ENCODE data around the gene TULP1.

The TULP1 gene

DNA sequence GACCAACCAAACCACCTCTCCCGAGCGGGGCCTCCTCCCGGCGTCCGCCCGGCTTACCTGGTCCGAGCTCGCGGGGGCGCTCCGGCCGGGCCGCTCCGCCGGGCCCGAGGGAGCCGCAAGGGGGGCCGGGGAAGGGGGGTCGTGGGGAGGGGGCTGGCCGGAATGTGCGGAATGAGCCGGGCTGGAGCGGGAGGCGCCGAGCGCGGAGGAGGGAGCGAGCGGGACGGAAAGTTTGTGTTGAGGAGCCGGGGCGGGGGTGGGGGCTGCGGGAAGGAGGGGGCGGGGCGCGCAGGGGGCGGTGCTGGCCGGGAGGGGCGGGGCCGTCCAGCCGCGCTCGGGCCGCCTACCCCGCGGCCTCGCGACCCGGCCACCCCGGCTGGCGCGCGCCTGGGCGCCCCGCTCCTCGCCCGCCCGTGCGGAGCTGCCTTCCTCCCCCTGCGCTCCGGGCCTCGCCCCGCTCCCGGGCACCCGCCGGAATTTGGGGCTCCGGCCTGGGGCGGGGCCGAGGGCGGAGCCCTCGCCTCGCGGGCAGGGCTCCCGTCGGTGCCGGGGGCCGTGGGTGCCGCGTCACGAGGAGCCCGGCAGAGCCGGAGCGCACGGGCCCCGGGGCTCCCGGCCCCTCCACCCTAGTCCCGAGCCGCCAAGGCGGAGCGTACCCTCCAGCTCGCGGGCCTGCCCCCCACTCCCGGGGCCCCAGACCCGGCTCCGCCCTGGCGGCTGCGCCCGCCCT is 15.7 kb downstream of the TULP1 start, which contains the start of gene TEAD3:
TEAD3 (minus strand) TSS at position 239 of the 730 bp plus-strand sequence.
- DNase-seq (ENCODE audit: low read depth), result peak; percentile 41

DNA sequence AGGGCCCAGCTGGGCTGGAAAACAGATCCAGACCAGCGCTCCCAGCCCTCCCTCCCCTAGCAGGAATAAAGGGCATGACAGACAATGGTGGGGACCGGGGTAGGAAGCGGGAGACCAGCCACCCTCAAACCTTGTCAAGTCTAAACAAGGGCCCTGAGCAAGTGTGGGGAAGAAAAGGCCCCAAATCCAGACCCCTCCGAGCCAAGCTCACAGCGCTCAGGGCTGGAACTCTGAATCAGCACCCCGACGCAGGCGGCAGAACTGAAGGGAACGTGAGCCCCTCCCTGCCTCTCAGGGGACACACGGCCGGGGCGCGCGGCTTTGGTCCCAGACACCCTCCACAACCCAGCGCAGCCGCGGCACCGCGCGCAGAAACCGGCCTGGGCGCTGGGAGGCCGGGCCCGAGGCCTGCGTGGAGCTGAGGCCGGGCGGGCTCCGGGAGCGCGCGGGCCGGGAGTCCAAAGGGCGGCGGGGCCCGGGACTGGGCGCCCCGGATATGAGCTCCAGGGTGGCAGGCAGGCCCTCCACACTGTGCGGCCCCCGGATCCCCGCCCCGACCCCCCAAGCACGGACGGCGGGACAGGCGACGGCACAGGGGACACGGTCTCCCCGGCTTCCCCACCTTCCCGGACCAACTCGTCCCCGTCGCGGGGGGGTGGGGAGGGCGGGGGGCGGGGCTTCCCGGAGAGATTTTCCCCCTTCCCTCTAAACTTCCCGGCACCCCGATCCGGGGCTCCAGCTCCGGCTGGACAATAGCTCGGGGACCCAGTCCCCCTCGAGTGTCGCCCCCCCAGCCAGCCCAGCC is 16.5 kb downstream of the TULP1 start:
- DNase-seq (ENCODE audit: low read depth), result no peak

DNA sequence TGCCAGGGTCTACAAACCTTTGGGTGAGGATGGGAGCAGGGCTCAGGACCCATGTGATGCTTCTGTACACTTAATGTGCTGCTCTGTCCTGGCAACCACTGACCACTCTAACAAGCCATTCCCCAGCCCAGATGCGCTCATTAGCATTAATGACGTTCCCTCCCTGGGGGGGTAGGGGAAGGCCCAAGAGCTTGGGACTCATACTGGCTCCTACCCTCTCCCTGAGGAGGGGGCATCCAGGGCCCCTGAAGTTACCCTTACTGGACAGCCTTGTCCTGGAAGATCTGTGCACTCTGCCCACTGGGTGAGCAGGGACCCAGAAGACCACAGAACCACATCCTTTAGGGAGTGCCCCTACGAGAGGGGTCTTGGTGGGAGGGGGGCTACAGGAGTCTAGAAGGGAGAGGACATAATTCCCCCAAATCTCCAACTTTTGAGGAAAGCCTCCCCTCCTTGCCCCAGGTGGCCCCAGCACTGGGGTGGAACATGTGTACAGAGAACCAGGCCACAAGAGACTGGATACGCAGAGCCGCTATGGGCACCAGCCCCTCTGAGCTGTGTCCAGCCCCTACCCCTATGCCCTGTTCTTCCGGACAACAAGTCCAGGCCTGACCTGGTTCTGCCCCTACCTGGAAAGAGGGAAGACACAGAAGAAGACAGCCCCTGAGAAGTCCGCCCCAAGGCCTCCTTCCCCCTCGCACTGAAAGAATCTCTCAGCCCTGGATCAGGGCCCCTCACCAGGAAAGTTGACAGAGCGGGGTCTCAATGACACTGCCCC is 17.2 kb downstream of the TULP1 start:
- DNase-seq (ENCODE audit: low read depth), result no peak

DNA sequence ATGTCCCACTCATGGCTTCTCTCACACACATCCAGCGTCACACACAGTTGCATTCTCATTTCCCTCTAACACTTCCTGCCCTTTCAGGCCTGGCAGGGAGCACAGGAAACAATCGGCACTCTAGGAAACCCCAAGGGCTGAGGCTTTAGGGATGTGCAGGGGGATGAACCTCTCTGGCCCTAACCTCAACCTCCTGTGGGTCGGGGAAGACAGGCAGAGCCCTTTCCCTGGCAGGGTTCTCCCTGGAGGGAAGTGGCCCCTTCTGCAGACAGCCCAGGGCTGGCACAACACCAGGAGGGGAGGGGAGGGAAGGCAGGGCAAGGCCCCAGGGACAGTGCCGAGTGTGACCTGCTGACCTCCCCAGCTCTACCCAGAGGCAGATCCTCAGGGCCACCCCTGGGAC is 18.5 kb downstream of the TULP1 start:
- no peak for DNase-seq (ENCODE audit: low read depth)

DNA sequence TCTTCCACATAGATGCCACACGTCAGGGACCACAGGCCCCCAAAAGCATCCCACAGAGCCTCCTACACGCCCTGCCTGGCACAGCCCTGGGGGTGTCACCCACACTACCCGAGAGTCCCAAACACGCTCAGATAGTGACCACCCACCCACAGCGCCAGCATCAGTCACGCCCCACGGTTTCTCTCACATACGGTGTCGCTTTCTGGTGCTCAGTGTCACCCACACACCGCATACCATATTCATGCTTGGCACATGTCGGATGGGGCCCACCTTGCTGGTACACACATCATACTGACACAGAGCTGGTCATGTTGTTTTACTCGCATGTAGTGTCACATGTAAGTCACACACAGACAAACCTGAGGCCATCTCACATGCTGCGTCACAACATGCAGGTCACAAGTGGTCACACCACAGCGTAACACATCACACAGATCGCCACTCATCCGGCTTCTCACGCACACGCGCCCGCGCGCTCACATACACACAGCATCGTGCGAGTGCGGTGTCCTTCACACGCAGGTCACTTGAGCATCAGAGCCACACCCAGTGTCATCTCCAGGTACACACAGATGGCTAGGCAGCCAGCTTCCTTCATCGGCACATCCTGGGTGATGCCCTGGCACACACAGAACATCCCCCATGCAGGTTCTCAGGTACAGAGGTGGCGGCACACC is 19.3 kb downstream of the TULP1 start:
- DNase-seq (ENCODE audit: low read depth), result no peak

DNA sequence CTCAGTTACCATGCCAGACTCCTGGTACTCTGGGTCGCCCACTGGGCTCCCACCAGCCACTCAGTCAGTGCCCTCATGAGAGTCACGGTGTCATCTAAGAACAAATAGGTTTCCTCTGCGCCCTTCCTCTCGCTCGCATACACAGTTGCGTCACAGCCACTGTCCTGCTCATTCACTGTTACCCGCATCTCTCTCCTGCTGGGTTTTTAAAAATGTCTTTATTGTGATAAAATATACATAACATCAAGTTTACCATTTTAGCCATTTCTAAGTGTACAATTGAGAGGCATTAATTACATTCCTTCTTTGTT is 19.8 kb downstream of the TULP1 start:
- no peak for DNase-seq (ENCODE audit: low read depth)

DNA sequence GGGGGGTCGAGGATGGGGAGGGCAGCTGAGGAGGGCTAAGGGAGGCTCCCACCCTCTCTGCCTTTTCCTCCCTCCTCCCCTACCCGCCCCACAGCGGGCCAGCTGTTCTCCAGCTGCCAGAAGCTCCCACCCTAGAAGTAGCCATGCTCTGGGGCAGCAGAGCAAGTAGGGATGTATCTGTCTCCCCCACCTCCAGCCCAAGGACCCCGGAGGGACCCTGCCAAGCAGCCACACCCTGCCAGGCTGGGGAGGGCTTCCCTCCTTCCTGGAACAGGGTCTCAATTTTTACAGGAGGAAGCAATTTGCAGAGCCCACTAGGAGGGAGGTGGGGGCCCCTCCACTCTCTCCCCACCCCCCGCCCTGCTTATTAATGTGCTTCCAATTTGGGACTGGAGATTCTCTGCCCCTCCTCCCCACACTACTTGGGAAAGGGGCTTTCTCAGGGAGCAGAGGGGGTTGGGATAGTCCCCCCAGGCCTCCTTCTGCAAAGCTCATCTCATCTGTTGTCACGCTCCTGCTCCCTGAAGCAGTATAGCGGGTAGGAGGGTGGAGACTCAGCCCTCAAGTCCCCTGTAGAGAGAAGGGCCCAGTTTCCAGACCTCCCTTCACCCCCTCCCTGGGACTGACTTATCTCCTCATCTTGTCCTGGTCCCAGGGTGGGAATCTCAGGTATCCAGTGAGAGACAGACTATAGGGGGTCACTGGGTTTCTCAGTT is 20.3 kb downstream of the TULP1 start:
- no peak for DNase-seq (ENCODE audit: low read depth)

DNA sequence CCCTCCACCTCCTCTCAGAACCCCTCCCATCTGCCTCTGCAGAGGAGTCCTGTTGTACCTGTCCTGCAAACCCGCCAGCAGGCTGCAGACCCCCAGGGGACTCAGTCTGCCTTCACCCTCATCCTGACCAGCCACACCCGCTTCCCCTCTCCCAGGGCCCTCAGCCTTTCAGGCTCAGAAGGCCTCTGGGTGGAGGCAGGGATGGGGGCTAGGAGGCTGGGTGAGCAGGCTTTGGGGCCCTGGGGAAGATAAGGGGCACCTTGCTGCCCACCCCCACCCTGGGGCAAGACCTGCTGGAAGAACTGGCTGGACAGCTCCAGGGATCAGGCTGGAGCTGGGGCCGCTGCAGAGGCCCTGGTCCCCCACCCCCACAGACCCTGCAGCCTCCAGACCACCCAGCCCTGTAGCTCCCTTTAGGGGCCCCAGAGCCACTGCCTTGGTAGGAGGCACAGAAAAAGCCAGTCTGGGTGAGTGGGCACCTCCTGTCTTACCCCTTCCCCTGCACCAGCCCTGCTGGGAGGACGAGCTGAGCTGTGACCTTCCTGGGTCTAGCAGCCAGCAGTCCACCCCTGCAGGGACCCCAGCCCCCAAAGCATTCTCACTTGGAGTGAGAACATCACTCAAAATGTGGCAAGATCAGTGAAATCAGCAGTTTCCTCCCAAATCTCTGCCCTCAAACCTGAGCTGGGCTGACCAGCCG is 21.0 kb downstream of the TULP1 start:
- no peak for DNase-seq (ENCODE audit: low read depth)

DNA sequence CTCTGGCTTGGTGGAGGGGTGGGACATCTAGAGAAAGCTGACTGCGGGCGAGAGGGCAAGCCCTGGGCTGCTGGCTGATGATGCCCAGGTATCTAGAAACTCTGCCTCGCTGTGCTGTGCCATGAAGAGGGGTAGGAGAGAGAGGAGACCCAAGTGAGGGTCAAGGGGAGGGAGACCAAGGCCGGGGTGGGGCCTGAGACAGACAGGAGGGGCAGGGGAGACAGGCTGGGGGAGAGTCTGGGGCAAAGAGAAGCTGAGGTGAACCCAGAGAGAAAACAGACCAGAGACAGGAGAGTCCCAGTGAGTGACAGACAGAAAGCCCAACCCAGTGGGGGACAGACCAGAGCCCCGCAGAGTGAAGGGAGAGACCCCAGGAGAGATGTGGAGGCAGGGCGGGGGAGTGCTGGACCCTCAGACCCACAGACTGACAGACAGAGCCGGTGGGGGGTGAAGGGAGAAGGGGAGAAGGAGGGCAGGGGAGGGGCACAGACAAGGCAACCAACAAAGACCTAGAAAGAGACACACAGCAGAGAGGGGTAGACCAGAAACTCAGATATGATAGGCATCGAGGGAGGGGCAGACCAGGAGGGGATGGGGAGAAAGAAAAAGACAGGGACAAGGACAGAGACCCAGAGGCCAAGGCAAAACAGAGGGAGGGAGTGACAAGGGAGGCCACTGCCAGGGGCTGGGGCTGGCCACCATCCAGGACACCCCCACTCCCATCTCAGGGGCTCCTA is 21.7 kb downstream of the TULP1 start:
- no peak for DNase-seq (ENCODE audit: low read depth)

DNA sequence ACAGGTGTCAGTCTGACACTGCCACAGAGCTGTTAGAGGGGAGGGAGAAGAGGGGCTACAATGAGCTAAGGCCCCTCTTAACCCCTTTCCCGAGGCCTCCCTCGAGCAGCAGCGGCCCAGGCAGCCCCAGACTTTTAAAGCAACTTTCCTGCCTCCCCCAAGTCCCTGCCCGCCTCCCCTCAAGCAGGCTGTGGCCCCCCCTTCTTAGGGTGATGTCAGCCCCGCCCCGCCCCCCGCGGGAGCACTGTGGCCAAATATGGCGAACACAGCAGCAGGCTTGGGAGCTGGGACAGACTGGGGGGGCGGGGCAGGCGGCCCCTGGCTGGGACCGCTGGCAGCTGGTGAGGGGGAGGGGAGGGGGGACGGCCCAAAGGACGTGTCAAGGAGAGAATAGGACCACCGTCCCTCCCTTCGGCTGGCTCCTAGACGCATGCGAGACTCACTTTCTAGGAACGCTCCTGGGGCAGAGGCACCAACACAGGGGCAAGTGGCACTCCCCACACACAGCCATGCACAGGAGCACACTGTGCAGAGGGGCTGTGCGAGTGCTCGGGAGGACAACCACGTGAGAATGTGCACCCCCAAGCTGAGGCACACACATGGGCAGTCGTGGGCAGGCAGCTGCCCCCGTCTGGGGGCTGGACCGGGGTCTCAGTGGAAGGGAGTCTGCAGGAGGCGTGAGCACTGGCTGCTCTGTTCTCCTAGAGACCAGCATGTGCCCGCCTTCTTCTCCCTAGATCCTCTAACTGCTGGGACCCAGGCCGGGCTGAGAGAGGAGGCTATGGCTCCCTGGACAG is 22.5 kb downstream of the TULP1 start:
- DNase-seq (ENCODE audit: low read depth), result no peak

DNA sequence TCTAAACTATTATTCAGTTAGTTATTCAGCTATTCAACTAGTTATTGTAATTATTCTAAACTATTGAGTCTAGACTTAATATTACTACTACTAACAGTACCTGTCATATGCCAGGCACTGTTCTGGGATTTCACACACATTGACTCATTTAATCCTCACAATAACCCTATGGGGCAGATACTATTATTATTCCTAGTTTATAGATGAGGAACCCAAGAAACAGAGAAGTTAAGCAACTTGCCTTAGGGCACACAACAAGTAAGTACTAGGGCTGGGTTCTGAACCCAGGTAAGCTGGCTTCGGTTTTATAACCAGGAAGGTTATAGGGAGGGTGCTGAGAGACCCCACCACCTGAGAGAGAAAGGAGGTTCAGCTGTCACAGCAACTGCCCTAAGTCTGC is 23.6 kb downstream of the TULP1 start:
- DNase-seq (ENCODE audit: low read depth), result no peak

DNA sequence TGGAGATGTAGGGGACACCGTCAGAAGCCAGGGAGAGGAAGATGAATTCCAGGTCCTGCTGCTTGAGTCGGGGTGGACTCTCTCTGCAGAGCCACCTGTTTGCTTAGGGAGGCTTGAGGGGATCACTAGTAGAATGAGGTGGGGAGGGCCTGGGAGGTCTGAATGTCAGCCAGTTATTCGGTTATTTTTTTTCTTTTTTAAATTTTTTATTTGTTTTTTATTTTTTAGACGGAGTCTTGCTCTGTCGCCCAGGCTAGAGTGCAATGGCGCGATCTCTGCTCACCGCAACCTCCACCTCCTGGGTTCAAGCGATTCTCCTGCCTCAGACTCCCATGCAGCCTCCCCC is 24.2 kb downstream of the TULP1 start:
- DNase-seq (ENCODE audit: low read depth), result no peak

DNA sequence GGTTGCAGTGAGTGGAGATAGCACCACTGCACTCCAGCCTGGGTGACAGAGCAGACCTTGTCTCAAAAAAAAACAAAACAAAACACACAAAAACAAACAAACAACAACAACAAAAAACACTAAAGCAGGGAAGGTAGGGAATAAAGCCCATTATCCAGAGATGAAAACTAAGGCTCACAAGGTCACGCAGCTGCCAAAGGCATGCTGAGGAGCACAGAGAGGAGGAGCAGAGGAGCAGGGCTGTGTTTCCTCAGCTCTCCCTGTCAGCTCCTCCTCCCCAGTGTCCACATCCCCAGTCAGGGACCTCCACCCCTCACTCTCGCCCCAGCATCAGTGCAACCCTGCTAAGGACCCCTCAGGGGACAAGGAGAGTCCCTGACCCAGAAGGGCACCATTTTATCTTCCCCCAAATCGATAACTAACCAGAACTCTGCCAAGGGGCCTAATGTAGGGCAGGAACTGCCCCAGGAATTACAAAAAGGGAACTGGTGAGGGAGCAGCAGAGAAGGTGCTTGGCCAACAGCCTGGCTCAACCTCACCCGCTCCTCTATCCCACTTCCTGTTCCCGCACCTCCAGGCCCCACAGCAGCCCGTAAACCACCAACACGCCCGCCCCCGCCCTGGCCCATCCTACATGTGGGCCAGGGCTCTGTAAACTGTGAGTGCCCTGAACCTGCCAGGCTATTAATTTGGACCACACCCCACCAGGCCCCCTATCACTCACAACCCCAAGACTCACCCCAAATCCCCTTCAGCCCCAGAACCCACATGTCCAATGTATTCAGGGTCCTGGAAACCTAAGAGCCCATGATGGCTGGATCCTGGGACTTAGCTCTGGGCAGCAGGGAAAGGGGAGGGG is 24.8 kb downstream of the TULP1 start:
- DNase-seq (ENCODE audit: low read depth), result no peak

DNA sequence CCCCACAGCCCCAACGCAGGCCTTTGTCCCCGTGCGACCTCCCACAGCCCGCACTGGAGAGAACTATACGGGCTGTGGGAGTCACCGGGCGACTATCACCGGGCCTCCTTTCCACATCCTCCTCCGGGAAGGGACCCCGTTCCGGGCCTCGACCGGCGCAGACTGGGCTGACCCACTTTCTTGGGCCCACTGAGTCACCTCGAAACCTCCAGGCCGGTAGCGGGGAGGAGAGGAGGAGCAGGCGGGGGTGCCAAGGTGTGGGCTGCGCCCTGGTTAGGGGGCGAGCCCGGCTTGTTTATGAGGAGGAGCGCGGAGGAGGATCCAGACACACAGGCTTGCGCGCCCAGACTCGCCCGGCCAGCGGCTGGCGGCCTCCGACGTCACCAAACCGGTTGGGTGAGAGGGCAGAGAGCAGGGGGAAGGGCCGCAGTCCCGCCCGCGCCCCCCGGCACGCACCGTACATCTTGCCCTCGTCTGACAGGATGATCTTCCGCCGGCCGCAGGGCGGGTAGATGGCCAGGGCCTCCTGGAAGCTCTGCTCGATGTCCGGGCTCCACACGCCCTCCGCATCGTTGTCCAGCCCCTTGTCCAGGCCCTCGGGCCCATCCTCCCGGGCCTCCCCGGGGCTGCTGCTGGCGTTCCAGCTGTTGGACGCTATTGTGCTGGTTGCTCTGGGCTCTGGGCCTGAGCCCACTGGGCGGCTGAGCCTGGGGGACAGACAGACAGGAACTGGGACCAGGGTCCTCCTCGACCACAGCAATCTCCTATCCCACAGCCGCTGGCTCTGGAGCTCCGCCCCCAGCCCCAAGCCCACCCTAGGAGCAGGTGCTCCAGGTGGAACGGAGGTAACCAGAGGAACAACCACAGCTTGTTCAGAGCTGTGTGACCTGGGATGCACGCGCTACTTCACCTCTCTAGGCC is 26.4 kb downstream of the TULP1 start:
- DNase-seq (ENCODE audit: low read depth), result no peak

DNA sequence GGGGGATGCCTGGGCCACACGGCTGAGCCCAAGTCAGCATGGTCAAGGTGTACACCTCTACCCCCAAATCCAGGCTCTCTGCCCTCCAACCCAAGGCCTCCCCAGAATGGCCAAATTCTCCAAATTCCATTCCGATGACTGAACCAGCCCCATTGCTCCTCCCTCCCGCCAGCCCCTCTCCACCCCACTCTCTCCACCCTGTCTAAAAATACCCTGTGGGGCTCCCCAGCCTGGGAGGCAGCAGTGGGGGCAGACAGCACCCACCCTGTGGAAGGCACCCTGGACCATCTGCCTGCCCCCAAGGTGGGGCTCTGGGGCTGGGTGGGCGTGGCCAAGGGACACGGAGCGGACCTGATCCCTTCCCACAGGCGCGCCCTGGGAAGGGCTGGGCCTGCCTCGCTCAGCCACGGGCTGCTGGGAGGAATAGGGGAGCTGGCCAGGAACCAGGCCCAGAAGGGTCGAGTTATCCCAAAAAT is 27.3 kb downstream of the TULP1 start:
- DNase-seq (ENCODE audit: low read depth), result no peak

DNA sequence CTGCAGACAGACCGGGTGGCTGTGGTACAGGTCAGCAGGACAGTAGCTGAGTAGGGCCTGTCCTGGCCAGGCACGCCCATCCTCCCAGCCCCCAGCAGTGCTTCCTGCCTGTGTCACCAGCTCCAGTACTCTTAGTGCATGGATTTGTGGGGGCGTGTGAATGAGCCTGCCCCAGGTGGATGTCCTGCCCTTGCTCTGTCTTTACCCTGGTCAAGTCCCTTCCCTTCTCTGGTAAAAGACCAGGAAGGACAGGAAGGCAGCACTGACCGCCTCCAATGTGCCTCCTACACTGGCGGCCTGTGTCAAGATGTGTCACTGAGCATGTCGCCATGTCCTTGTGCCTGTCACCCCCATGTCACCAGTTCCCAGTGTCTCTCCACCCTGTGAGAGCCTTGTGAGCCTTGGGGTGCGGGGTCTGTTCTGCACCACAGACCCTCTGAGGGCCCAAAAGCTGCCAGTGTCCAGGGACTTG is 27.7 kb downstream of the TULP1 start:
- no peak for DNase-seq (ENCODE audit: low read depth)
